OCI-LY7 (cell line): ENCODE data around the gene GSK3A. TPM values are rescaled to one million over a fixed set of nuclear protein-coding genes. Genes with fewer than 3 reads are reported as not detected.

Experiments
- BruUV-seq: library from RNA; stranded (reverse); fragments of 400-500 nt; replicated peaks from 2 replicates; lab custom pipeline; 2021; lab: Mats Ljungman, UMichigan
- CTCF ChIA-PET: fragments of 300-600 bp; sonication (Branson Sonifier 250); formaldehyde crosslinking; loops from one replicate; lab custom pipeline; 2022; ENCODE audit warnings: antibody characterized with exemption; ENCODE audit not compliant: unreplicated experiment; lab: Charles Lee
- POLR2A ChIA-PET: fragments of 300-600 bp; sonication (Branson Sonifier 250); formaldehyde crosslinking; loops from one replicate; lab custom pipeline; 2022; ENCODE audit warnings: antibody characterized with exemption; lab: Charles Lee
- DNase-seq: peaks from one replicate; pipeline ENCODE4 v3.0.0-alpha.2; 2015; ENCODE audit warnings: low spot score
- H2AFZ ChIP-seq: fragments of 200-600 bp; sonication (generic), shearing (Covaris generic); 2 replicates; pipeline ENCODE4 v1.6.1; 2014; ENCODE audit warnings: mild to moderate bottlenecking, antibody characterized with exemption, low read length, moderate library complexity
- H3K27ac ChIP-seq: fragments of 200-600 bp; sonication (generic); 2 replicates; pipeline ENCODE4 v1.5.1; 2014; ENCODE audit warnings: mixed run types, low read depth, mild to moderate bottlenecking, moderate library complexity, low read length, inconsistent platforms; ENCODE audit not compliant: poor library complexity, severe bottlenecking
- H3K36me3 ChIP-seq: fragments of 200-600 bp; sonication (generic); 2 replicates; pipeline ENCODE4 v1.6.1; 2014; ENCODE audit warnings: mild to moderate bottlenecking, antibody characterized with exemption, low read length, moderate library complexity, mixed read lengths; ENCODE audit not compliant: insufficient read depth
- H3K4me1 ChIP-seq: fragments of 200-600 bp; sonication (generic); 2 replicates; pipeline ENCODE4 v1.5.1; 2014; ENCODE audit warnings: mild to moderate bottlenecking, low read length; ENCODE audit not compliant: insufficient read depth, poor library complexity, severe bottlenecking
- H3K4me2 ChIP-seq: fragments of 200-600 bp; sonication (generic); 2 replicates; pipeline ENCODE4 v1.6.1; 2014; ENCODE audit warnings: mild to moderate bottlenecking, low read length
- H3K4me3 ChIP-seq: fragments of 200-600 bp; sonication (generic); 2 replicates; pipeline ENCODE4 v1.5.1; 2014; ENCODE audit warnings: mild to moderate bottlenecking, low read depth, low read length; ENCODE audit not compliant: poor library complexity, severe bottlenecking
- H3K79me2 ChIP-seq: fragments of 200-600 bp; sonication (generic); 2 replicates; pipeline ENCODE4 v1.6.1; 2016; ENCODE audit warnings: low read depth, mild to moderate bottlenecking, low read length, moderate library complexity, mixed read lengths; ENCODE audit not compliant: insufficient read depth
- H3K9me2 ChIP-seq: fragments of 200-600 bp; sonication (generic); 2 replicates; pipeline ENCODE4 v1.6.1; 2016; ENCODE audit warnings: mild to moderate bottlenecking, low read length, mixed read lengths; ENCODE audit not compliant: insufficient read depth
- H3K9me3 ChIP-seq: fragments of 200-600 bp; sonication (generic); 2 replicates; pipeline ENCODE4 v1.6.1; 2014; ENCODE audit warnings: mild to moderate bottlenecking, mixed run types, low read length, mixed read lengths
- H4K20me1 ChIP-seq: fragments of 200-600 bp; sonication (generic); 2 replicates; pipeline ENCODE4 v1.6.1; 2014; ENCODE audit warnings: mild to moderate bottlenecking, antibody characterized with exemption, low read length, moderate library complexity, mixed read lengths; ENCODE audit not compliant: insufficient read depth
- EZH2phosphoT487 ChIP-seq: fragments of 200-600 bp; sonication (generic); IDR thresholded peaks from 2 replicates; pipeline ENCODE4 v1.6.1; 2018; ENCODE audit warnings: low read depth, borderline replicate concordance, mild to moderate bottlenecking, mixed run types, antibody characterized with exemption, low read length, moderate library complexity, mixed read lengths
- intact Hi-C: fragments of 100-400 bp; cut with micrococcal nuclease; formaldehyde crosslinking; loops from one replicate; pipeline ENCODE4 v1.10.0; 2022; ENCODE audit not compliant: unreplicated experiment
- total RNA-seq, 2 experiments: library from RNA; depleted of rRNA in 1 of 2; stranded (reverse); fragments of >200 nt in 1 of 2; shearing (Covaris generic) in 1 of 2; gene quantifications; 2 replicates each; pipeline ENCODE4 v1.2.3, GENCODE V29; 2014 to 2022
- TF ChIP-seq, protein P1 (sequence below): fragments of 200-600 bp; sonication (generic); conservative IDR thresholded peaks from 2 replicates; pipeline ENCODE4 v1.5.1; 2014; ENCODE audit warnings: mild to moderate bottlenecking, antibody characterized with exemption, low read length, moderate library complexity, mixed read lengths

Gene GSK3A
- total RNA-seq, 2 experiments from 2014 or later = 20.9 to 29.2 TPM

DNA sequence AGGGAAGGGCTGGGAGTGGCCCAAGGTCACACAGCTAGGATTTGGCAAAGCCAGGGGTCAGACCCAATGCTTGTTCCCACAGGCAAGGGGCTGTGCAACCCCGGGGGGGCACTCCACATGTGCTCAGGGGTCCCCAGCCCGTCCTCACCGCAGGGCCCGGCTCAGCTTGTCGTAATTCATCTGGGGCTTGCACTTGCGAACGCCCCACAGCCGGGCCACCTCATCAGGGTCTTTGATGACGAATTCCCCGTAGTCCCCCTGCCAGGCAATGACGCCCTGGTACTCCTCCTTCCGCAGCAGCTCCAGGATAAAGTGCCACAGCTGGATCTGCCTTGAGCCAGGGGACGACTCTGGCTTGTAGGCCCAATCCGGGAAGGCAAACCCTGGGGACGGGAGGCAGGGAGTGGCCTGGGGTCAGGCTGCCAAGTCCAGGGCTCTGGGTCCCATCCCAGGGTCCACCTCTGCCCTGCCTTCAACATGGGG lies 7.8 kb upstream of the GSK3A start:
- TF ChIP-seq, protein P1, sequence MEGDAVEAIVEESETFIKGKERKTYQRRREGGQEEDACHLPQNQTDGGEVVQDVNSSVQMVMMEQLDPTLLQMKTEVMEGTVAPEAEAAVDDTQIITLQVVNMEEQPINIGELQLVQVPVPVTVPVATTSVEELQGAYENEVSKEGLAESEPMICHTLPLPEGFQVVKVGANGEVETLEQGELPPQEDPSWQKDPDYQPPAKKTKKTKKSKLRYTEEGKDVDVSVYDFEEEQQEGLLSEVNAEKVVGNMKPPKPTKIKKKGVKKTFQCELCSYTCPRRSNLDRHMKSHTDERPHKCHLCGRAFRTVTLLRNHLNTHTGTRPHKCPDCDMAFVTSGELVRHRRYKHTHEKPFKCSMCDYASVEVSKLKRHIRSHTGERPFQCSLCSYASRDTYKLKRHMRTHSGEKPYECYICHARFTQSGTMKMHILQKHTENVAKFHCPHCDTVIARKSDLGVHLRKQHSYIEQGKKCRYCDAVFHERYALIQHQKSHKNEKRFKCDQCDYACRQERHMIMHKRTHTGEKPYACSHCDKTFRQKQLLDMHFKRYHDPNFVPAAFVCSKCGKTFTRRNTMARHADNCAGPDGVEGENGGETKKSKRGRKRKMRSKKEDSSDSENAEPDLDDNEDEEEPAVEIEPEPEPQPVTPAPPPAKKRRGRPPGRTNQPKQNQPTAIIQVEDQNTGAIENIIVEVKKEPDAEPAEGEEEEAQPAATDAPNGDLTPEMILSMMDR = no peak
- no peak for TF ChIP-seq EZH2phosphoT487
- no peaks in the 10 kb centered on the region for H3K9me3 ChIP-seq
- no peak overlapping the region for H3K4me2 ChIP-seq
- BruUV-seq = no TSS peak
- no peaks in the 10 kb centered on the region; the same call in 1 of the 2 replicates for H4K20me1 ChIP-seq
- intact Hi-C loops = no loop called here
- no peaks in the 10 kb centered on the region for H3K9me2 ChIP-seq
- peaks cover 28% of the 10 kb centered on the region; the same call in 1 of the 2 replicates for H3K79me2 ChIP-seq
- peaks cover 30% of the 10 kb centered on the region for H3K4me1 ChIP-seq
- peaks cover 29% of the 10 kb centered on the region for H3K36me3 ChIP-seq
- no peak overlapping the region for H2AFZ ChIP-seq
- no peak overlapping the region for H3K4me3 ChIP-seq
- no peak overlapping the region for H3K27ac ChIP-seq
- POLR2A ChIA-PET = no interaction called here
- DNase-seq = no peak
- CTCF ChIA-PET = no interaction called here

- no peaks in the 10 kb centered on the region; the same call in 1 of the 2 replicates for H4K20me1 ChIP-seq
- H3K4me2 ChIP-seq = no peak overlapping the region
- H3K4me3 ChIP-seq = no peak overlapping the region
- H3K9me2 ChIP-seq = no peaks in the 10 kb centered on the region
- CTCF ChIA-PET = no interaction called here
- no peak overlapping the region for H3K27ac ChIP-seq
- BruUV-seq = no TSS peak
- TF ChIP-seq, protein P1 = no peak
- TF ChIP-seq EZH2phosphoT487 = no peak
- H2AFZ ChIP-seq = no peak overlapping the region
- POLR2A ChIA-PET = no interaction called here
- no peaks in the 10 kb centered on the region for H3K9me3 ChIP-seq
- intact Hi-C loops = no loop called here
- DNase-seq = no peak
- peaks cover 29% of the 10 kb centered on the region for H3K36me3 ChIP-seq
- H3K4me1 ChIP-seq = peaks cover 35% of the 10 kb centered on the region
- H3K79me2 ChIP-seq = peaks cover 27% of the 10 kb centered on the region; the same call in 1 of the 2 replicates
Measured at GRCh38 chr19:42249769-42250168, 7.4 kb upstream of the GSK3A start.

DNA sequence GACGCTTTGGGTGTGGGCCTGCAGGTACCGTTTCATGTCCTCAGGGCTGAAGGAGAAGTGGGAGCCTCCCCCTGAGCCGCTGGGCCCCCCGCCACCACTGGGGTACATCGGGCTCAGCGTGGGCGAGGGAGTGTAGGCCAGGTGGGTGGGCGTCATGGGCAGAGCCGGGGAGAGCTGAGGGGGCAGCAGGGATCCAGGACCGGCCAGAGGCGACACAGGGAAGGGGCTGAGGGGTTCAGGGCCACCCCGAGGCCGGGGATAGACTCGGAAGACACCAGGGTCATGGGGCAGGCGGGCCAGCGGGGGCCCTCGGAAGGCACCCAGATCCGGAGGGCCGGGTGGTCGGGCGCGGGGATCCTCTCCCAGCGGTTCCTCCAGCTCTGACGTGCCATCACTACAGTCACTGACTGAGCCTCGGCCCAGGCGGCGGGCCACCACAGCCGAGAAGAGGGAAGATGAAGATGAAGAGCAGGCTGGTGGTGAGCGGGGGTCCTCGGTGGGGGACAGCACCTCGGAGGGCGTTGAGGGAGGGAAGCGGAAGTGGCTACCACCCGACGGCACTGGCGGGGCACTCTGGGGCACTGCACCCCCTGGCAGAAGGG lies 6.8 kb upstream of the GSK3A start:
- Histone ChIP-seq H3K79me2 (peaks cover 22% of the 10 kb centered on the region; the same call in 1 of the 2 replicates), H3K4me1 (peaks cover 35% of the 10 kb centered on the region), H3K27ac (no peak overlapping the region), H3K9me3 (no peaks in the 10 kb centered on the region), H3K4me3 (no peak overlapping the region), H3K9me2 (no peaks in the 10 kb centered on the region), H3K36me3 (peaks cover 29% of the 10 kb centered on the region), H2AFZ (no peak overlapping the region), H3K4me2 (no peak overlapping the region), H4K20me1 (no peaks in the 10 kb centered on the region; the same call in 1 of the 2 replicates)
- CTCF ChIA-PET = no interaction called here
- BruUV-seq = no TSS peak
- POLR2A ChIA-PET = no interaction called here
- intact Hi-C loops = no loop called here
- TF ChIP-seq EZH2phosphoT487 = no peak
- TF ChIP-seq, protein P1 = no peak
- no peak for DNase-seq
